SKM-1 treated with dmso at 0.1 percent for 144 hours (cell line): Measurements from ENCODE around the gene XPO4.

Experiments
- DNase-seq: peaks from one replicate; lab custom pipeline; 2025; ENCODE audit not compliant: unreplicated experiment; lab: John Stamatoyannopoulos, UW

XPO4 gene

DNA sequence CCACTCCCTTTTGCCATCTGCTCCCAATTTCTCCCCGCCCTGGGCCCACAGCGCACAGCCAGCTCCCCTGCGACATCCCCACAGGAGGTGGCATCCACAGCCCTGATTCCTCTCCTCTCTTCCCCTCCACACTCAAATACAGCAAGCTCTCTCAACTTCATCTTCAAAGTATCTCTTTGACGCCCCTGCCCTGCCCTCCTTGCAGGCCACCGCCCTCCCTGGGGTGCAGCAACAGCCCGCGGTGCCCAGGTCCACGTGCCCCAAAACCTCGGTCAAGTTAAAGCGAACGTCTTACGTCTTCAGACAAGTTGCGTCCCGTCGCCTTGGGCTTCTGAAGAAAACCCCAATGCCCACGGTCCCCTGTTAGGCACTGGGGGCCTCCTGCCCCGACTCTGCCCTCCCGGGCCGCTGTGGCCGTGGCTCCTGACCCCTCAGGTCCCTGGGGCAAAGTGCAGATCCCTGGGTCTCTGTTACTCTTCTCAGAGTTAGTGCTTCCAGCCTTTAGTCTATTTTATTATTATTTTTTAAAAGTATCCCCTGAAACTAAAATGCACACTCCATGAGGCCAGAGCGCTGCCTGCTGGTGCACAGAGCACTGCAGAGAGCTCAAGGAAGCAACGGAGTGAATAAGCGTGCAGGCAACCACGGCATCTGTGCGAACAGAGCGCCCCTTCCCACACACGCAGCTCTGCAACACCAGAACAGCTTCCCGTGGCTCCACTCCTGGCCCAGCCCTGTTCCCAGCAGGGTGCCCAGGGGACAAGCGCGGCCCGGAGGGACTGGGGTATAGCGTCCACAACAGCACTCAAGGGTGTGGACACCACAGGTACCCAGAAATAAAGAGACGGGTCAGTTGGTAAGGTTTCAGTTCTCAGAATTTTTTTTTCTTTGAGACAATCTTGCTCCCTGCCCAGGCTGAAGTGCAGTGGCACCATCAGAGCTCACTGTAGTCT lies 172.6 kb downstream of the XPO4 start:
- DNase-seq: no peak

DNA sequence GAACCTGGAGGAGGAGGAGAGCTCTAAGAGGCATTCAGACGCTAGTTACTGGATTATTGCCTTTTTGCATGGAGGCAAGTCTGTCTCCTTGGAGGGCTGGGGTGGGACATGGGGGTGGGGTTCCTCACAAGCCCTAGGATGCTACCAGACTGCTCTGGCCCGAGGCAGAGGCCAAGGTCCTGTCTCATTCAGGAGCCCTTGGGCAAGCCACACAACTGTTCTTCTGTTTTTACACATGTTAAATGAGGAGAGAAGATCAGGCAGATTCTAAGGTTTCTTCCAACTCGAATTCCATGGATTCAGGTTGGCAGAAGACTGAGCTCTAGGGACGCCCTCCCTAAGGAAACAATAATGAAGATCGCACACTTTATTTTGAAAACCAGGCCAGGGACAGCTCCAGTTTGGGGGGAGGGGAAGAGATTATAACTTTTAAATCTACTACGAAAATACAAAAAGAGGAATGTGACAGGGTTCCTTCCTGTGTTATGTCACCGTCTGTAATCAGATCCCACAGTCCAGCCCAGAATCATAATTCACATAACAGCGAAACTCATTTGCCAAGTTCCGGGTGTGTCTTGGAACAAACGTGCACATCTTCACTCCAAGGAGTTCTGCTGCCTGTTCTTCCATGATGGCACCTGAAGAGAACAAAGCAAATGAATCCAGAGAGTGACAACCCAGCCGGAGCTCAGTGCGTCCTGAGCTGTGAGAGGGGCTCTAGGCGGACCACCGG lies 173.8 kb downstream of the XPO4 start:
- DNase-seq: no peak

DNA sequence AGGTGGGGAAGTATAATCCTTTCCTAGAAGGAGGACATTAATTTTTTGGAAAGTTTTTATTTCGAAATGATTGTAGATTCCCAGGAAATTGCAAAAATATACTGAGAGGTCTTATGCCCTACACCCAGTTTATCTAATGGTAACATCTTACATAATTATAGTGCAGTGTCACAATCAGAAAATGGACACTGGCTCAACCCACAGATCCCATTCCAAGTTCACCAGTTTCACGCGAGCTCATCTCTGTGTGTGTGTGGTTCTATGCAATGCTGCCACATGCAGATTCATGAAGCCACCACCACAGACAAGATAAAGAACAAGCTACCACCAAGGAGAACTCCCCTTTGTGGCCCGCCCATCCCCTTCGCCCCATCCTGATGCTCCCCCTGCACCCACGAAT lies 174.7 kb downstream of the XPO4 start:
- DNase-seq: no peak
